ENCODE results near the gene OSBPL3. TPM values are rescaled to one million over a fixed set of nuclear protein-coding genes. Genes with fewer than 3 reads are reported as not detected.

OSBPL3 gene
- total and polyA plus RNA-seq, 2 donors (not counting 3 experiments of a cell fraction or from before 2014, with no cell fraction given), result 7.5 to 27.1 TPM

GRCh38 chr7:24762771-24763170, 217.2 kb downstream of the OSBPL3 start:
- Histone ChIP-seq H3K9me3 (replicated peaks; ENCODE audit: control insufficient read depth, insufficient read depth, low read length) (no peaks in the 10 kb centered on the region), H3K27me3 (ENCODE audit: control insufficient read depth in 2 of 2, insufficient read depth in 2 of 2, low read length in 2 of 2) (peaks cover 14 to 17% of the 10 kb centered on the region in 2 experiments), H3K4me3 (replicated peaks in 1 of 3; ENCODE audit: insufficient read depth in 1 of 3, low read depth in 1 of 3, low read length in 3 of 3) (no peak overlapping the region), H3K79me2 (ENCODE audit: control insufficient read depth, insufficient read depth, low read length) (no peaks in the 10 kb centered on the region), H3K9me1 (replicated peaks; ENCODE audit: control insufficient read depth, extremely low read depth, insufficient read depth, low read length) (no peaks in the 10 kb centered on the region), H3K4me1 (ENCODE audit: control insufficient read depth, extremely low read depth, insufficient read depth, low read length) (peaks cover 3% of the 10 kb centered on the region), H3K4me2 (ENCODE audit: insufficient read depth, low read length) (no peak overlapping the region), H4K20me1 (replicated peaks; ENCODE audit: control insufficient read depth, extremely low read depth, insufficient read depth, low read length) (no peaks in the 10 kb centered on the region), H3K27ac (ENCODE audit: insufficient read depth, low read depth, low read length) (no peak overlapping the region), H2AFZ (ENCODE audit: low read depth, low read length) (no peak overlapping the region), H3K36me3 (ENCODE audit: control insufficient read depth in 2 of 2, extremely low read depth in 1 of 2, insufficient read depth in 2 of 2, low read length in 2 of 2) (no peaks in the 10 kb centered on the region), H3K9ac (replicated peaks; ENCODE audit: extremely low read depth, insufficient read depth, low read length) (no peak overlapping the region)
- intact Hi-C loops (cut with micrococcal nuclease) (no loop called here), dilution Hi-C loops (cut with MboI; ENCODE audit: extremely low pct_ligation_motif_present, low sequenced_read_pairs) (no loop called here)
- TF ChIP-seq POLR2AphosphoS5 (IDR thresholded peaks at IDR 0.05; ENCODE audit: insufficient read depth, low read depth, low read length), result no peak
- no peak for TF ChIP-seq CTCF (IDR thresholded peaks at IDR 0.05; ENCODE audit: extremely low read depth in 1 of 2, insufficient read depth in 1 of 2, low read depth in 1 of 2, low read length in 2 of 2)
- no peak for TF ChIP-seq EZH2 (IDR thresholded peaks at IDR 0.05; ENCODE audit: borderline replicate concordance, low read depth, low read length, severe bottlenecking)
- TF ChIP-seq POLR2A (IDR thresholded peaks at IDR 0.05; ENCODE audit: low read depth, low read length), result no peak
- FAIRE-seq (no peak), DNase-seq (ENCODE audit: low read depth, low spot score) (no peak)
- ChIA-PET POLR2A (no interaction called here), CTCF (interaction anchor here (1.3 to 1.4 kb wide), 2 partner anchors 25 to 330 kb away, joined by 3 to 4 read pairs; no protein-coding TSS in a partner anchor)
- no TSS peak for BruUV-seq (replicated peaks)

- dilution Hi-C loops (cut with MboI; ENCODE audit: extremely low pct_ligation_motif_present, low sequenced_read_pairs) (no loop called here), intact Hi-C loops (cut with micrococcal nuclease) (no loop called here)
- H3K27ac ChIP-seq (ENCODE audit: insufficient read depth, low read depth, low read length), result no peak overlapping the region
- no peaks in the 10 kb centered on the region for H3K9me3 ChIP-seq (replicated peaks; ENCODE audit: control insufficient read depth, insufficient read depth, low read length)
- TF ChIP-seq GATA2 (IDR thresholded peaks at IDR 0.05; ENCODE audit: insufficient read depth, insufficient read length, low read depth, low read length), result no peak
- TF ChIP-seq POLR2A (IDR thresholded peaks at IDR 0.05; ENCODE audit: low read depth, low read length), result no peak
- TF ChIP-seq MYC (IDR thresholded peaks at IDR 0.05; ENCODE audit: low read depth, low read length), result no peak
- TF ChIP-seq MAX (IDR thresholded peaks at IDR 0.05; ENCODE audit: insufficient read depth, insufficient read length), result no peak
- no peak for TF ChIP-seq CTCF (IDR thresholded peaks at IDR 0.05; ENCODE audit: extremely low read depth in 1 of 2, insufficient read depth in 1 of 2, low read depth in 1 of 2, low read length in 2 of 2)
- TF ChIP-seq POLR2AphosphoS5 (IDR thresholded peaks at IDR 0.05; ENCODE audit: insufficient read depth, low read depth, low read length), result no peak
- no peak for TF ChIP-seq FOS (IDR thresholded peaks at IDR 0.05; ENCODE audit: borderline replicate concordance, insufficient read depth, low read length)
- FAIRE-seq (no peak), DNase-seq (ENCODE audit: low read depth, low spot score) (no peak)
- ChIA-PET POLR2A (no interaction called here), CTCF (interaction anchor here (1.1 kb wide), 1 partner anchor 333 kb away, joined by 5 read pairs; no protein-coding TSS in a partner anchor)
- H3K79me2 ChIP-seq (ENCODE audit: control insufficient read depth, insufficient read depth, low read length), result no peaks in the 10 kb centered on the region
- H3K4me2 ChIP-seq (ENCODE audit: insufficient read depth, low read length), result no peak overlapping the region
- no peaks in the 10 kb centered on the region for H4K20me1 ChIP-seq (replicated peaks; ENCODE audit: control insufficient read depth, extremely low read depth, insufficient read depth, low read length)
- H3K4me3 ChIP-seq (replicated peaks in 1 of 3; ENCODE audit: insufficient read depth in 1 of 3, low read depth in 1 of 3, low read length in 3 of 3), result no peak overlapping the region
- no peak overlapping the region for H3K9ac ChIP-seq (replicated peaks; ENCODE audit: extremely low read depth, insufficient read depth, low read length)
- H3K36me3 ChIP-seq (ENCODE audit: control insufficient read depth in 2 of 2, extremely low read depth in 1 of 2, insufficient read depth in 2 of 2, low read length in 2 of 2), result no peaks in the 10 kb centered on the region
- H3K9me1 ChIP-seq (replicated peaks; ENCODE audit: control insufficient read depth, extremely low read depth, insufficient read depth, low read length), result no peaks in the 10 kb centered on the region
- peaks cover 13% of the 10 kb centered on the region for H3K4me1 ChIP-seq (ENCODE audit: control insufficient read depth, extremely low read depth, insufficient read depth, low read length)
- H2AFZ ChIP-seq (ENCODE audit: low read depth, low read length), result no peak overlapping the region
- H3K27me3 ChIP-seq (ENCODE audit: control insufficient read depth in 2 of 2, insufficient read depth in 2 of 2, low read length in 2 of 2), result peaks cover 14 to 17% of the 10 kb centered on the region in 2 experiments
- no TSS peak for BruUV-seq (replicated peaks)
These were observed 219.0 kb downstream of the OSBPL3 start for GRCh38 chr7:24760968-24761367.

Measured in endothelial cell of umbilical vein (primary cell).